ENCODE results near the gene TWIST1.

Gene TWIST1

DNA sequence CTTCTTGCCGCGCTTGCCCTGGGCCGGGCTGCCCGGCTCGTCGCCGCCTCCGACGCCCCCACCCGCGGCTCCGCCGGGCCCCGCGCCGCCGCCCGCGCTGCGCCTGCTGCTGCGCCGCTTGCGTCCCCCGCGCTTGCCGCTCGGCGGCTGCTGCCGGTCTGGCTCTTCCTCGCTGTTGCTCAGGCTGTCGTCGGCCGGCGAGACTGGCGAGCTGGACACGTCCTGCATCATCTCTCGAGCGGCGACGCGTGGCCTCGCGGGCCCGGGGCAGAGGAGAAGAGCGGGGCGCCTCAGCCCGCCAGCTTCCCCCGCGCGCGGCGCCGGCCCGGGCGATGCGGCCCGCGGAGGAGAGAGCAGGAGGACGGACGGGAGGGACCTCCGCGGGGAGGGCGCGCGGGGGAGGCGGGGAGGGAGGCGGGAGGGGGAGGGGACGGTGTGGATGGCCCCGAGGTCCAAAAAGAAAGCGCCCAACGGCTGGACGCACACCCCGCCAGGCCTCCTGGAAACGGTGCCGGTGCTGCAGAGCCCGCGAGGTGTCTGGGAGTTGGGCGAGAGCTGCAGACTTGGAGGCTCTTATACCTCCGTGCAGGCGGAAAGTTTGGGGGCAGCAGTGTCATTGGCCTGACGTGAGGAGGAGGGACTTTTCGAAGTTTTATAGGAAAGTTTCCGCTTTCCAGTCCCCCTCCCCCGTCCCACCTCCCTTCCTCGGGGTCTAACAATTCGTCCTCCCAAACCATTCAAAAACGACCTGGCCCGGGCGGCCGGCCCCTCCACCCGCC is at the start of gene TWIST1:
TSS of gene TWIST1 (minus strand) at position 546 of the 779 bp plus-strand sequence. CDS start at position 231, 315 bp downstream.
- DNase-seq = peak; percentile 88

DNA sequence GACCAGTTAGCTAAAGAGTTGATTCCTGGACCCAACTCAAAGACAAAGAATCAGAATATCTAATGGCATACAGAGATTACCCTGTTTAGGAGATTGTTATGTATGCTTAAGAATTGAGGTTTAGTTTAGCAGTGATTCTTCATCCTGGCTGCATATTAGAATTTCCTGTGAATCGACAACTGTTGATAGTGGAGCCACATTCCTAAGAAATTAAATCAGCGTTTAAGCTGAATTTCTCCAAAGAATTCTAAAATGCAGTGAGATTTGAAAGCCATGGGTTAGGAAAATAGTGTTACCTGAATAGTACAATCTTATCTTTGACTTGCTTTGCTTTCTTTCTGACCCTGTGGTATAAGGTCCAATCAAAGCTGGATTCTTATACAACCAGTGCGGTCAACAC is 44.2 kb upstream of the TWIST1 start:
- DNase-seq = no peak

DNA sequence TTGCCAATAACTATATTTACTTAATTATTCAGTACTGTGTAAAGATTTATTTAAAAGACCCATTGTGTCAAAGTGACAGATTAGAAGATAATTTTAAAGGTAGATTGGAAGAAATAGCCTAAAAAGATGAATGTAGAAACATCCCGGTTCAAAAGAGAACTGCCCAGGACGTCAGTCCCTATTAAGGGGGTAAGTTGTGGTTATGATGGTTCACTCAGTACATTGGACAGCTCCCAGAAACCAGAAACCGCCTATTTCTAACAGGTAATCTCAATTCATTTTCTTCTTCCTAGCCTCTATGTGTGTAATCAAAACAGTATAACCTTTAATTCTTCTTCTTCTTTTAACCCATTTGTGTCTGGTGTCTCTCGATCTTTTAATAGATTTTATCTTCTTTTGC is 29.3 kb upstream of the TWIST1 start:
- peak; percentile 85 for DNase-seq

DNA sequence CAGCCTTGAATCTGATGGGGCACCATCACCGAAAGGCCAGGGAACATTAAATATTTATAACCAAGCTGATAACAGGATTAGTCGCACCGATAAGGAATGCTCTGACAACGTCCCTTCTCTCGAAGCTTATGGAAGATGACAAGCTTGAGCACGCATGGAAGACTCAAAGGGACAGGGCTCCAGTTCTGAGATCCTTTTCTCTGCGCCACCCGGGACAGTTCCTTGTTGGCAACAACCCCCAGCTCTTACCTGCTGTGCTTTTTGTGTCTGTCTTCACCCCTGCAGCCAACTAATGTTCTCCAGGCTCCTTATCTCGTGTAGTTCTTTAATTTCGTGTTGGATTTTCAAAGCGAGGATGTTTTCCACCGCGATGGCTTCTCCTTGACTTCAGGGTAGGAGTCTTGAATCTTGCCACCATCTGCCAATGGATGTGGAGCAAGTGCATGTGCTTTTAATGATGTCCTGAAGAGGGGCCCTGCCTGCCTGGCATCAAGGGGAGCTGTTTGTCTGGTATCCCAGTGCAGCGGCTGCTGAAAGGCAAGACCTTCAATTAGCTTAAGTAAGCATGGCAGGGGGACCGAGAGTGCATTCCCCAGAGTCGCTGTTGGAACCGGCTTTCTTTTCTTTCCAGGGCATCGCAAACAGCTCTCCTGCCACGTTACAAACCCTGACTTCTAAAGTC is 28.1 kb upstream of the TWIST1 start:
- DNase-seq = peak; percentile 98

DNA sequence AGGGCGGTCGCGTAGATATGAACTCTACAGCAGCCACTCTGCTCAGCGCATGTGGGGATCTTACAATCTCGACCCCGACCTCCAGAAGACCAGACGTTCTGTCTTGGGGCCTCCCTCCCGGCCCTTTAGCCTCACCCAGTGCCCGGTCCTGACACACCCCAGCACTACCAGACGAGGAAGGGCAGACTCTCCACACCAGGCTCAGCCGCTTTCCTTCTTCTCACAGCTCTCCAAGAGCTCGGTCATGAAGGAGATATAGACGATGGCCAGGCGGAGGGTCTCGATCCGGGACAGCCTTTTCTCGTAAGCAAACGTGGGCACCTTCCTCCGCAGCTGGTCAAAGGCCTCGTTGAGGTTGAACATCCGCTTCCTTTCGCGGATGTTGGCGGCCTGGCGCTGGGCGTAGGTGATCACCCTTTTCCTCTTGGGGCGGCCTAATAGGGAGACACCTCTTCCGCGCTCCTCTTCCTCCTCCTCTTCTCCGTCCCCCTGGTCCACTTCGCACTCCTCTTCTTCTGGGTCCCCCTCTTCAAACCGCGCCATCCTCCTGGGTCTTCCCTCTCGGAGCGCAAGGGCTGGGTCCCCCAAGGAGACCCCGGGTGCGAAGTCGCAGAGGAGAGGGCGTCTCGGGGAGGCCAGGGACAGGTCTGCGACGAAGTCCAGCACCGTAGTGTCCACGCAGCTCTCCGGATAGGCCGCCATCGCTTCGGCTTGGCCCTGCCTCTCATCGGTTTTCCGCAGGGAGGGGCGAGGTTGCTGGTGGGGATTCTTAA is 27.4 kb upstream of the TWIST1 start, which contains the start of gene FERD3L:
TSS of gene FERD3L (minus strand) at position 761 of the 773 bp plus-strand sequence. CDS start at position 702, 59 bp downstream.
- no peak for DNase-seq

- no peak for DNase-seq
Measured at GRCh38 chr7:19143881-19144574, 26.6 kb upstream of the TWIST1 start.

DNA sequence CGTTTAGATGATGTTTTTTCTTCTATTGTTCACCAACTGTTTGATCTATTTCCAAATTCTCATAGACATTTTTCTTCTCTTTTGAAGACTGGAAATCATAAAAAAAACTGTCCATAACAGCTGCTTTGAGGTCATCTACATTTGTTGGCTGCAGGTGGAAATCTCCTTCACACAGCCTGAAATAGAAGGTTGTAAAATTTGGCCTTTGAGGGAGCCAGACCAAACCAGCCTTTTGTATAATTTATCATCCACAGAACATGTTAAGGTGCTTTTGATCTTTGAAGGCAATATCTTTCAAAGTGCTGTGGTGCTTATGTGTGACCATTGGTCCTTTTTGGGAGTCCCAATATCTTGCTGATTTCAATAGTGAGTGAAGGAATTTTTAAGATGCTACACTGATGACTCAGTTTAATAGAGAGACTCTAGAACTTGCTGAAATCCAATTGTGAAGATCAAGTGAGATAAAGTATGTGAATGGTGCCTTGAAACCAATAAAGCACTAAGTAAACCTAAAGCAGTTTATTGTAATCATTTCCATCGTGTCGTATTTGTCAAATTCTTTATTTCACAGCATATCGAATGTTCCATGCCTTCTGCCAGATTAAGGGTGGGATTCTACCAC is 22.4 kb upstream of the TWIST1 start:
- no peak for DNase-seq

DNA sequence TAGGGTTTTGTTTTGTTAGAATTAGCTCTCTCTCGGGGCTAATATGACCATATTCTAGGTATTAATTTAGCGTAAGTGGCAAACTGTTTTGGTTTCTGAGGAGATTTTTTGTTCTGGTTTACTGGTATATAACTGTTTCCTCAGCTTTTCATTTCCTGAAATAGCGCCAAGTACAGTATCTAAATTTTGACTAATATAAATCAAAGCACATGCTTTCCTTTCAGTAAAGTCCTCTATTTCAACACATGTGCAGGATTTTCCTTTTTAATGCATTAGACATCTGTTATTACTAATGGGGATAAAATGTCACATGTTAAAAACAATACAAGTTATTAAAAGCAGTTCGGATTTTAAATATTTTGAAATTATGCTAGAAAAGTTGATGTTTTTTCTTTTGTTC is 16.4 kb upstream of the TWIST1 start:
- peak; percentile 51 for DNase-seq

DNA sequence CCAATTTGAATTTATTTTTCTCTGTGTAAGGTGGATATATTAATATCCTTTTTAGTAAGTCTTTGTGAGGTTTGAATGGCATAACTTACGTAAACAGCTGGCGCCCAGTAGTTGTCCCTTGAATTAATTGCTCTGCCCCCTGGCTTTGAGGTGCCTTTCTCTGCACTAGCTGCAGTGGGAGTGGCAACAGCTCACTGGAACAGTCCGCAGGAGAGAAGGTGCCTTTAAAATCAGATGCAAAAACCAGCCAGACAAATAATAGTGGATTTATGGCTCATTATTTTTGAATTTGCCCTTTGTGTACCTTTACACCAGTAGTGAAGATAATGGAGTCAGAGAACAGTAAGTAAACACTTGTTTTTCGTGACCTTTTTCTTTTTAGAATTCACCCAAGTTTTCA is 16.0 kb upstream of the TWIST1 start:
- peak; percentile 89 for DNase-seq

- DNase-seq = no peak
Measured at GRCh38 chr7:19128856-19129255, 11.4 kb upstream of the TWIST1 start.

DNA sequence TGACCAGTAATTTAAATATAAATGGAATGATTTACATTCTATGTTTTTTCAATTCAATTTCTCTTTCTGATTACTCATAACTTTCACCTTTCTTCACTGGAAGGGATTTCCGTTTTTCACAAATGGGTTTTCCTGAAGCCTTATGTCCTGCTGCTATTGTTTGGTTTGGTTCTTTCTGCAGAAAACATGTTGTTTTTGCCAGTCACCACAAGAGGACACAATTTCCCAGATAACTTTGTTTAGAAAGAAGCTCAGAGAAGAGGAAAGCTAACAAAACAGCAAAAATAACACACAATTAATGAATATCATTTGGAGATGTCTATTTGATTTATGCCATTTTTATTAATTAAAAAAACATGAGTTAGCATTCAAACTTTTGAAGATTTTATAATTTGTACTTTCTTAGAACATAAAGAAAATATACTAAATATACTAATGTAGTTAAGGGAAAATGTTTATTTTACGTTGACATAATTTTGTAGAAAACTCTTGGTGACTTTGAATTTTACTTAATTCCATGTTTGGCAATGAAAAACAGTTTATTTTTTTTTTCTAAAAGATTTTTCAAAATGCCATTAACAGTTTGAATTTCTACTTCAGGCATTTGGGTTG is 4.6 kb upstream of the TWIST1 start:
- DNase-seq = peak; percentile 88

GRCh38 chr7:19119870-19120486 is 2.5 kb upstream of the TWIST1 start:
- no peak for DNase-seq

DNA sequence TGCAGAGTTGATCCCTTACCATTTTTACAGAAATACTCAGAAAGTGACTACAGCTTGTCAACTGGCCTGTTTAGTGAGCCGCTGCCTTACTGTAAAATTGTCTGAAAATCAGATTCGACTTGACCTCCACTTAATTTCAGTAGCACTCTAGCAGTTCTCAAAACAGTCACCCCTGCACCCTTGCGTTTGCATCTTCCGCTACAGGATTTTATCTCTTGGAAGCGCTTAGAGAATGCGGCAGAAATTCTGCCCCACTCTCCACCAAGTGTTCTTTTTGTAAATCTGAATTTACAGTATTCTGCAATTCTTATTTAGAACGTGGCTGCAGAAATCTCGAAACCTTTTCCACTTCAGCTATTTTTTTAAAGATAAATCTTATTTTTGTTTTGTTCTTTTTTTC is 1.9 kb upstream of the TWIST1 start:
- DNase-seq = no peak

- peak; percentile 28 for DNase-seq
Measured at GRCh38 chr7:19118636-19119371, 1.4 kb upstream of the TWIST1 start.

DNA sequence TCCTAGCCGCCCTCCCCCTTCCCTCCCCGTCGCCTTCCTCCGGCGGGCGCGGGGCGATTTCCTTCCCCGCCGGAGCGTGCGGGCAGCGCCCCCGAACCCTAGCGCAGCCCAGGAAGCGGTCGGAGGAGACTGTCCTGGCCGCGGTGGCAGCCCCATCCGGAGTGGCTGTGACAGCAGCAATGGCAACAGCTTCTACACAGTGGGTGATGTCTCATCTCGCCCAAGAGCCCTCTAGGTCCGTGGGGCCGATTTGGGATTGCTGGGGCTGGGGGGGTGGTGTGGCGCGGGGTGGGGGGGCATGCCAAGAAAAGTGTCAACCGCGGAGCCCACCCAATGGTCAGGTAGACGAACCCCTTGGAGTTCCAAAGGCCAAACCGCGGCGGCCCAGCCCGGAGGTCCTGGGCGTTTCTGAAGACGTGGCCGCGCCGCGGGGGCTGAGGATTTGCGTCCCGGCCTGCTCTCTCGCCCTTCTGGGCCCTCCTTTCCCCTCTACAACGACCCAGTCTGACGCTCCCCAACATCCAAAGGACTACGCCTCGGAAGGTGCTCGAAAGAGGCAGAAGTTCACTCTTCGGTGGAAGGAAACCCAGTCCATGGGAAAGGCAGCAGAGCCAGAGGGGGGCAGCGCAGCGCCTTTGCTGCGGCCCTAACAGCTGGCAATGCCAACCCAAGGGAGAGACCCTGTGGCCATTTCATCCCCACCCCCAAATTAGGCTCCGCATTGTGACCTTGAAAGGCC is 603 bp upstream of the TWIST1 start:
- DNase-seq = peak; percentile 88

- peak; percentile 85 for DNase-seq
Measured at GRCh38 chr7:19116121-19117090, 1.0 kb downstream of the TWIST1 start.

DNA sequence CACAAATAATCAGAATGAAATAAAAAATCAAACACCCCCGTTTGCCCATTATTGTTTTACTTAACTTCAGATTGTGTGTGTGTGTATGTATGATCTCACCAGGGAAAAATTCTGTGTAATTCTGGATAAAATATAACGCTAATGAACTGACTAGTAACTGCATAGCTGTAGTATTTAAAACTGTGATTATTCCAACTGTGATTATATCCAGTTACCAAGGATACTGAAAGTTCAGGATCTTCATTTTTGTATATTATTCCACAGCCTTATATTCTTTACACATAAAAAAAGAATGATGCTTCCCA is 2.9 kb downstream of the TWIST1 start:
- no peak for DNase-seq

DNA sequence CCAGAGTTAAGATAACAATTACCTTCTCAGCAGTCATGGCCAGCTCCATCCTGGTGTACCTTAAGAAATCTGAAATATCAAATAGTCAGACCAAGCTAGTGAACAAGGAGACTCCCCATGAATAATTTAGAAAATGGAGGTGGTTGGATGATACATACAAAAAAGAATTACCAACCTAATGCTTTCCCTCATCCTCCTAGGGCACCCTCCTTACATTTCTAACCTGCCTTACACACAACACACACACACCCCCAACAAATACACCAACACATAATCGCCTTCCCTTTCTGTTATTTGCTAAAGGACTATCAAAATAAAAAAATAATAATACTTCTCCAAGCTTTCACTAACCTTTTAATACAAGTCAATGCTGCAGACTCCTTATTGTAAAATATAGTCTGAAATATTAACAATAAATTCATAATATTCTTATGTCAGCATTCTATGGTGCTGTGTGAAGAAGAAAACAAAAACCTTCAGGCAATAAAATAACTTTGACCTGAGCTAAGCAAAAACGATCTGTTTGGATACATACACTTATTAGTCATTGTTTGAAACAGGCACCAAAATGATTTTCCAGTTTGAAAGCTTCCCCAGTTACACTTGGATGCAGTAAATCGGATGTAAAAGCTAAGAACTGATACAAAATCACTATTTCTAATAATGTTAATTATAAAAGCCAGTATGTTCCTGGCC is 3.4 kb downstream of the TWIST1 start:
- peak; percentile 27 for DNase-seq
